HCT116 (cell line): Measurements from ENCODE around the gene SLCO2A1. TPM values are rescaled to one million over a fixed set of nuclear protein-coding genes. Genes with fewer than 3 reads are reported as not detected.

Experiments
- ATAC-seq: fragments of 200-7000 bp; cut with Tn5 transposase; 2 replicates; pipeline ENCODE4 v1.9.1; 2020; ENCODE audit warnings: mild to moderate bottlenecking, moderate library complexity
- BruUV-seq: library from RNA; stranded (reverse); fragments of 400-500 nt; replicated peaks from 2 replicates; lab custom pipeline; 2021; lab: Mats Ljungman, UMichigan
- CTCF ChIA-PET: fragments of 300-600 bp; sonication (Branson Sonifier 250); formaldehyde crosslinking; loops from one replicate; lab custom pipeline; 2021; ENCODE audit warnings: antibody characterized with exemption; lab: Charles Lee
- POLR2A ChIA-PET: fragments of 300-600, 350-600 bp; sonication (Branson Sonifier 250); formaldehyde crosslinking; loops from one replicate; lab custom pipeline; 2021; ENCODE audit warnings: antibody characterized with exemption; lab: Charles Lee
- RAD21 ChIA-PET, 2 experiments: fragments of 300-600 bp; sonication (Branson Sonifier 250); formaldehyde crosslinking; loops; one replicate each; lab custom pipeline; 2023; ENCODE audit warnings: low total read pairs in 2 of 2; ENCODE audit not compliant: uncharacterized antibody in 2 of 2, unreplicated experiment in 2 of 2, low non-redundant PET in 1 of 2; lab: Charles Lee
- DNase-seq: peaks from one replicate; pipeline ENCODE4 v3.0.0-alpha.2; 2010; ENCODE audit warnings: low read depth, low spot score
- H2AFZ ChIP-seq: fragments of 200-600 bp; shearing (Covaris generic), sonication (generic); 2 replicates; pipeline ENCODE4 v1.6.1; 2017; ENCODE audit warnings: low read depth, mixed run types, mixed read lengths, antibody characterized with exemption, low read length; ENCODE audit not compliant: poor library complexity, severe bottlenecking
- H3K27ac ChIP-seq: 2 replicates; pipeline ENCODE4 v1.5.1; 2012; ENCODE audit warnings: low read depth, low read length
- H3K27me3 ChIP-seq: fragments of 200-600 bp; sonication (generic); 2 replicates; pipeline ENCODE4 v1.6.1; 2016; ENCODE audit warnings: mixed run types, low read length, mixed read lengths; ENCODE audit not compliant: insufficient read depth
- H3K36me3 ChIP-seq, 2 experiments: fragments of 200-500 bp in 1 of 2; fragments of 200-600 bp in 1 of 2; sonication (Bioruptor generic) in 1 of 2; sonication (generic) in 1 of 2; 2 replicates each; pipeline versions ENCODE4 v1.5.1 to v1.6.1; 2014 to 2016; ENCODE audit warnings: low read length in 2 of 2, inconsistent platforms in 1 of 2, mixed read lengths in 1 of 2, mixed run types in 1 of 2; ENCODE audit not compliant: insufficient read depth in 2 of 2, control insufficient read depth in 1 of 2
- H3K4me1 ChIP-seq, 2 experiments: fragments of 200-600 bp in 1 of 2; sonication (generic) in 1 of 2; 2 replicates each; pipeline versions ENCODE4 v1.5.1 to v1.6.1; 2012 to 2017; ENCODE audit warnings: low read length in 2 of 2, inconsistent platforms in 1 of 2, mild to moderate bottlenecking in 1 of 2, mixed read lengths in 1 of 2, mixed run types in 1 of 2, moderate library complexity in 1 of 2; ENCODE audit not compliant: insufficient read depth in 2 of 2, control insufficient read depth in 1 of 2
- H3K4me2 ChIP-seq: fragments of 200-600 bp; sonication (generic); 2 replicates; pipeline ENCODE4 v1.6.1; 2017; ENCODE audit warnings: mixed run types, low read length, mixed read lengths
- H3K4me3 ChIP-seq, 2 experiments: fragments of 200-600 bp in 1 of 2; sonication (generic) in 1 of 2; replicated peaks in 1 of 2; 2 replicates each; pipeline ENCODE4 v1.5.1; 2011 to 2016; ENCODE audit warnings: low read length in 2 of 2, control low read depth in 1 of 2, low read depth in 1 of 2, mild to moderate bottlenecking in 1 of 2, mixed read lengths in 1 of 2, mixed run types in 1 of 2
- H3K79me2 ChIP-seq: fragments of 200-600 bp; sonication (generic); 2 replicates; pipeline ENCODE4 v1.6.1; 2017; ENCODE audit warnings: mild to moderate bottlenecking, mixed run types, low read length, moderate library complexity, mixed read lengths; ENCODE audit not compliant: insufficient read depth
- H3K9ac ChIP-seq: fragments of 200-600 bp; sonication (generic); 2 replicates; pipeline ENCODE4 v1.6.1; 2016; ENCODE audit warnings: low read length, mixed read lengths
- H3K9me2 ChIP-seq: fragments of 200-600 bp; sonication (generic), shearing (Covaris generic); 2 replicates; pipeline ENCODE4 v1.6.1; 2017; ENCODE audit warnings: mixed run types, mild to moderate bottlenecking, moderate library complexity; ENCODE audit not compliant: insufficient read depth
- H3K9me3 ChIP-seq, 2 experiments: fragments of 200-500 bp in 1 of 2; fragments of 200-600 bp in 1 of 2; sonication (Bioruptor generic) in 1 of 2; sonication (generic) in 1 of 2; 2 replicates each; pipeline ENCODE4 v1.6.1; 2014 to 2017; ENCODE audit warnings: low read length in 2 of 2, mixed read lengths in 2 of 2, inconsistent platforms in 1 of 2, low read depth in 1 of 2, mild to moderate bottlenecking in 1 of 2, mixed run types in 1 of 2, moderate library complexity in 1 of 2; ENCODE audit not compliant: control insufficient read depth in 1 of 2, insufficient read depth in 1 of 2
- H4K20me1 ChIP-seq: fragments of 200-600 bp; sonication (generic), shearing (Covaris generic); 2 replicates; pipeline ENCODE4 v1.6.1; 2017; ENCODE audit warnings: mixed run types, mild to moderate bottlenecking, moderate library complexity; ENCODE audit not compliant: insufficient read depth
- ATF3 ChIP-seq: IDR thresholded peaks from 2 replicates; pipeline ENCODE4 v1.6.1; 2012
- CBX3 ChIP-seq: IDR thresholded peaks from 2 replicates; pipeline ENCODE4 v1.6.1; 2012; ENCODE audit warnings: low read depth
- CTCF ChIP-seq, 3 experiments: fragments of 200-600 bp in 1 of 3; sonication (generic) in 1 of 3; IDR thresholded peaks in 2 of 3; conservative IDR thresholded peaks in 1 of 3; 2 replicates each; pipeline ENCODE4 v1.5.1; 2012 to 2017; ENCODE audit warnings: low read depth in 2 of 3, low read length in 2 of 3, antibody characterized with exemption in 1 of 3, borderline replicate concordance in 1 of 3, control low read depth in 1 of 3, mild to moderate bottlenecking in 1 of 3, mixed read lengths in 1 of 3, mixed run types in 1 of 3, moderate library complexity in 1 of 3; ENCODE audit not compliant: insufficient read depth in 1 of 3
- EZH2phosphoT487 ChIP-seq: fragments of 200-600 bp; IDR thresholded peaks from 2 replicates; pipeline ENCODE4 v1.6.1; 2018; ENCODE audit warnings: antibody characterized with exemption, borderline replicate concordance
- FOSL1 ChIP-seq: IDR thresholded peaks from 2 replicates; pipeline ENCODE4 v1.6.1; 2012; ENCODE audit warnings: low read depth
- POLR2A ChIP-seq: IDR thresholded peaks from 2 replicates; pipeline ENCODE4 v1.7.0; 2011; ENCODE audit warnings: borderline replicate concordance; ENCODE audit not compliant: insufficient read depth, insufficient read length; ENCODE audit errors: extremely low read depth
- POLR2AphosphoS5 ChIP-seq: IDR thresholded peaks from 2 replicates; pipeline ENCODE4 v1.6.1; 2011; ENCODE audit warnings: mild to moderate bottlenecking, low read depth, low read length, moderate library complexity
- RAD21 ChIP-seq: IDR thresholded peaks from 2 replicates; pipeline ENCODE4 v1.6.1; 2012; ENCODE audit warnings: low read depth, mild to moderate bottlenecking
- REST ChIP-seq: IDR thresholded peaks from 2 replicates; pipeline ENCODE4 v1.6.1; 2012; ENCODE audit warnings: low read depth
- SRF ChIP-seq: IDR thresholded peaks from 2 replicates; pipeline ENCODE4 v1.6.1; 2012; ENCODE audit warnings: low read depth
- YY1 ChIP-seq: IDR thresholded peaks from 2 replicates; pipeline ENCODE4 v1.6.1; 2011; ENCODE audit warnings: low read length, low read depth, moderate library complexity, mild to moderate bottlenecking; ENCODE audit not compliant: insufficient replicate concordance; ENCODE audit errors: extremely low read depth
- ZBTB33 ChIP-seq: IDR thresholded peaks from 2 replicates; pipeline ENCODE4 v1.6.1; 2011; ENCODE audit warnings: mild to moderate bottlenecking, low read length, moderate library complexity; ENCODE audit not compliant: insufficient replicate concordance; ENCODE audit errors: extremely low read depth
- intact Hi-C: fragments of 100-400 bp; cut with micrococcal nuclease; formaldehyde crosslinking; loops from 2 replicates; pipeline ENCODE4 v1.10.0; 2022
- total RNA-seq: library from RNA; stranded (reverse); gene quantifications from one replicate; pipeline ENCODE4 v1.2.1, GENCODE V29; 2021; ENCODE audit not compliant: unreplicated experiment

SLCO2A1 gene
- total RNA-seq, 1 experiment from 2014 or later: 0.52 TPM

GRCh38 chr3:134054231-134054630, 24.5 kb upstream of the SLCO2A1 start:
- H3K79me2 ChIP-seq: no peaks in the 10 kb centered on the region
- H3K9me2 ChIP-seq: no peaks in the 10 kb centered on the region
- no peak overlapping the region for H3K9ac ChIP-seq
- POLR2A ChIA-PET: no interaction called here
- H3K4me1 ChIP-seq: peaks cover 0 to 7% of the 10 kb centered on the region in 2 experiments; a peak in 2 of 4 replicates
- DNase-seq (no peak), ATAC-seq (no peak)
- no peak overlapping the region for H3K4me3 ChIP-seq
- no peak overlapping the region for H2AFZ ChIP-seq
- no peaks in the 10 kb centered on the region for H4K20me1 ChIP-seq
- no peak overlapping the region for H3K4me2 ChIP-seq
- H3K9me3 ChIP-seq: no peaks in the 10 kb centered on the region
- no peaks in the 10 kb centered on the region for H3K36me3 ChIP-seq
- RAD21 ChIA-PET: no interaction called here
- H3K27me3 ChIP-seq: no peaks in the 10 kb centered on the region
- TF ChIP-seq YY1 (no peak), CBX3 (no peak), ATF3 (no peak), POLR2A (no peak), REST (no peak), POLR2AphosphoS5 (no peak), EZH2phosphoT487 (no peak), ZBTB33 (no peak), FOSL1 (no peak), RAD21 (no peak), CTCF (IDR thresholded peaks at IDR 0.05 in 2 of 3, conservative IDR thresholded peaks at IDR 0.05 in 1 of 3; ENCODE audit: borderline replicate concordance in 1 of 3, insufficient read depth in 1 of 3, low read depth in 2 of 3, low read length in 2 of 3) (no peak), SRF (no peak)
- H3K27ac ChIP-seq: no peak overlapping the region
- CTCF ChIA-PET: no interaction called here
- no TSS peak for BruUV-seq
- intact Hi-C loops: no loop called here
